Measurements from ENCODE around the gene VSTM1.

Gene VSTM1

GRCh38 chr19:54009440-54009839 is 54.3 kb downstream of the VSTM1 start:
- no peak for TF ChIP-seq CTCF (IDR thresholded peaks at IDR 0.05; ENCODE audit: poor library complexity, severe bottlenecking)
- Histone ChIP-seq H3K9me3 (ENCODE audit: severe bottlenecking) (no peaks in the 10 kb centered on the region), H3K27me3 (ENCODE audit: insufficient read depth, poor library complexity, severe bottlenecking) (no peaks in the 10 kb centered on the region), H3K4me1 (ENCODE audit: insufficient read depth, poor library complexity, severe bottlenecking) (peaks cover 7% of the 10 kb centered on the region), H3K4me3 (ENCODE audit: severe bottlenecking) (no peak overlapping the region), H3K36me3 (ENCODE audit: low read depth) (no peaks in the 10 kb centered on the region), H3K27ac (ENCODE audit: poor library complexity, severe bottlenecking) (peak overlapping the region; percentile 25)
- no peak for ATAC-seq (ENCODE audit: low read depth)
- DNase-seq (ENCODE audit: low spot score), result no peak

GRCh38 chr19:54002495-54003315 is 61.0 kb downstream of the VSTM1 start:
- no peak for TF ChIP-seq CTCF (IDR thresholded peaks at IDR 0.05; ENCODE audit: poor library complexity, severe bottlenecking)
- Histone ChIP-seq H3K27me3 (ENCODE audit: insufficient read depth, poor library complexity, severe bottlenecking) (no peaks in the 10 kb centered on the region), H3K4me3 (ENCODE audit: severe bottlenecking) (no peak overlapping the region), H3K27ac (ENCODE audit: poor library complexity, severe bottlenecking) (peak overlapping the region; percentile 32), H3K9me3 (ENCODE audit: severe bottlenecking) (no peaks in the 10 kb centered on the region), H3K36me3 (ENCODE audit: low read depth) (no peaks in the 10 kb centered on the region), H3K4me1 (ENCODE audit: insufficient read depth, poor library complexity, severe bottlenecking) (no peaks in the 10 kb centered on the region)
- DNase-seq (ENCODE audit: low spot score) (no peak), ATAC-seq (ENCODE audit: low read depth) (peak; percentile 27; the same call in 1 of the 3 replicates)

- Histone ChIP-seq H3K4me3 (ENCODE audit: severe bottlenecking) (no peak overlapping the region), H3K9me3 (ENCODE audit: severe bottlenecking) (no peaks in the 10 kb centered on the region), H3K4me1 (ENCODE audit: insufficient read depth, poor library complexity, severe bottlenecking) (no peaks in the 10 kb centered on the region), H3K27ac (ENCODE audit: poor library complexity, severe bottlenecking) (peak overlapping the region; percentile 32), H3K27me3 (ENCODE audit: insufficient read depth, poor library complexity, severe bottlenecking) (no peaks in the 10 kb centered on the region), H3K36me3 (ENCODE audit: low read depth) (no peaks in the 10 kb centered on the region)
- DNase-seq (ENCODE audit: low spot score), result no peak
- ATAC-seq (ENCODE audit: low read depth), result no peak
- no peak for TF ChIP-seq CTCF (IDR thresholded peaks at IDR 0.05; ENCODE audit: poor library complexity, severe bottlenecking)
These were observed 62.2 kb downstream of the VSTM1 start for GRCh38 chr19:54001496-54001895.

- no peak for TF ChIP-seq CTCF (IDR thresholded peaks at IDR 0.05; ENCODE audit: poor library complexity, severe bottlenecking)
- DNase-seq (ENCODE audit: low spot score) (no peak), ATAC-seq (ENCODE audit: low read depth) (no peak)
- Histone ChIP-seq H3K4me1 (ENCODE audit: insufficient read depth, poor library complexity, severe bottlenecking) (no peaks in the 10 kb centered on the region), H3K27ac (ENCODE audit: poor library complexity, severe bottlenecking) (no peak overlapping the region), H3K4me3 (ENCODE audit: severe bottlenecking) (no peak overlapping the region), H3K9me3 (ENCODE audit: severe bottlenecking) (no peaks in the 10 kb centered on the region), H3K27me3 (ENCODE audit: insufficient read depth, poor library complexity, severe bottlenecking) (no peaks in the 10 kb centered on the region), H3K36me3 (ENCODE audit: low read depth) (no peaks in the 10 kb centered on the region)
These were observed 64.0 kb downstream of the VSTM1 start for GRCh38 chr19:53999694-54000093.

GRCh38 chr19:53998223-53998622 is 65.5 kb downstream of the VSTM1 start:
- H3K4me3 ChIP-seq (ENCODE audit: severe bottlenecking), result no peak overlapping the region
- H3K27me3 ChIP-seq (ENCODE audit: insufficient read depth, poor library complexity, severe bottlenecking), result no peaks in the 10 kb centered on the region
- H3K4me1 ChIP-seq (ENCODE audit: insufficient read depth, poor library complexity, severe bottlenecking), result no peaks in the 10 kb centered on the region
- DNase-seq (ENCODE audit: low spot score), result no peak
- TF ChIP-seq CTCF (IDR thresholded peaks at IDR 0.05; ENCODE audit: poor library complexity, severe bottlenecking), result no peak
- no peak for ATAC-seq (ENCODE audit: low read depth)
- H3K9me3 ChIP-seq (ENCODE audit: severe bottlenecking), result no peaks in the 10 kb centered on the region
- no peaks in the 10 kb centered on the region for H3K36me3 ChIP-seq (ENCODE audit: low read depth)
- no peak overlapping the region for H3K27ac ChIP-seq (ENCODE audit: poor library complexity, severe bottlenecking)

Measured in RWPE2 (cell line).